Adrenal gland (tissue), 12 donors: ENCODE results near the gene FANCG. TPM values are rescaled to one million over a fixed set of nuclear protein-coding genes. Genes with fewer than 3 reads are reported as not detected.

Experiments
- DNase-seq, 7 donors: peaks; one replicate each; pipeline ENCODE4 v3.0.0-alpha.2; 2019 to 2020
- H3K27ac ChIP-seq, 5 donors: fragments of 200-600 bp; sonication (generic) in 4 of 5; 1 replicate in 3 of 5; 2 replicates in 2 of 5; pipeline versions ENCODE4 v1.5.1 to v1.8.0; 2016 to 2020; ENCODE audit warnings: mild to moderate bottlenecking in 1 of 5
- H3K27me3 ChIP-seq: fragments of 200-600 bp; 2 replicates; pipeline ENCODE4 v1.8.0; 2021
- H3K36me3 ChIP-seq, 2 donors: fragments of 200-600 bp; replicated peaks in 1 of 2; 1 replicate in 1 of 2; 2 replicates in 1 of 2; pipeline versions ENCODE4 v1.5.1 to v1.8.0; 2018 to 2022
- H3K4me1 ChIP-seq, 2 donors: fragments of 200-600 bp; replicated peaks in 1 of 2; 1 replicate in 1 of 2; 2 replicates in 1 of 2; pipeline versions ENCODE4 v1.5.1 to v1.8.0; 2018 to 2021
- H3K4me3 ChIP-seq, 4 donors: fragments of 200-600 bp; sonication (generic) in 3 of 4; one replicate each; pipeline ENCODE4 v1.5.1; 2016 to 2018
- H3K9me3 ChIP-seq, 3 donors: fragments of 200-600 bp; sonication (generic) in 1 of 3; replicated peaks in 1 of 3; 1 replicate in 2 of 3; 2 replicates in 1 of 3; pipeline versions ENCODE4 v1.5.1 to v1.8.0; 2016 to 2021
- POLR2A ChIP-seq, 2 donors: fragments of 450-650 bp; IDR thresholded peaks; one replicate each; pipeline ENCODE4 v1.6.1; 2017; ENCODE audit warnings: antibody characterized with exemption in 2 of 2, mild to moderate bottlenecking in 2 of 2, moderate library complexity in 1 of 2
- WGBS, 4 donors: extraction: QIAGEN DNeasy Blood & Tissue Kit in 2 of 4; methylation state at CpG; one replicate each; pipeline versions ENCODE4 v1.1.5 to v1.1.7; 2013 to 2017; 5-methylcytosine and 5-hydroxymethylcytosine counted together
- intact Hi-C, 2 donors: fragments of 100-400 bp; cut with DNase I; formaldehyde crosslinking; loops; one replicate each; pipeline versions ENCODE4 v1.14.1 to v1.15.0; 2022 to 2023
- polyA plus RNA-seq, 3 donors: library from polyadenylated mRNA; stranded (reverse); fragments of 200-250 nt in 2 of 3; fragments of 350-450 nt in 1 of 3; fragmentation: Illumina TruSeq in 1 of 3; extraction: RNeasy Lipid Tissue Mini Kit (QIAGEN cat#74804) in 1 of 3; gene quantifications; one replicate each; pipeline ENCODE4 v1.2.3, GENCODE V29; 2013 to 2014
- total RNA-seq, 9 donors: library from RNA; depleted of rRNA in 4 of 9; stranded (reverse); fragments of >200 nt in 4 of 9; fragments of 120-200 nt in 1 of 9; fragmentation: NEBNext Ultra II Directional in 1 of 9; extraction: Animal tissue kit (Norgen Biotek cat#: 25700) in 1 of 9; gene quantifications; one replicate each; pipeline versions ENCODE4 v1.1.0 to v1.2.4, GENCODE V29; 2013 to 2023
- TF ChIP-seq, protein P1 (sequence below), 6 experiments: fragments of 450-650 bp in 4 of 6; fragments of 200-600 bp in 2 of 6; sonication (generic) in 1 of 6; IDR thresholded peaks; 1 replicate in 5 of 6; 2 replicates in 1 of 6; pipeline versions ENCODE4 v1.5.1 to v1.8.0; 2016 to 2021; ENCODE audit warnings: antibody characterized with exemption in 6 of 6, mild to moderate bottlenecking in 2 of 6, moderate library complexity in 1 of 6
- donor health status: healthy with polysubstance abuse.
- donor health status: Bipolar disorder and iron deficiency.
- donor health status: DM: yes; HTN: yes; CAD: no.
- donor health status: DM: no; HTN: no; CAD: no.
- donor health status: DM: no; HTN: no; CAD: no.
- donor health status: DM: yes; HTN: yes; CAD: no.

The FANCG gene
- total and polyA plus RNA-seq, 12 donors: 5.5 to 31.2 (median 13.4) TPM

DNA sequence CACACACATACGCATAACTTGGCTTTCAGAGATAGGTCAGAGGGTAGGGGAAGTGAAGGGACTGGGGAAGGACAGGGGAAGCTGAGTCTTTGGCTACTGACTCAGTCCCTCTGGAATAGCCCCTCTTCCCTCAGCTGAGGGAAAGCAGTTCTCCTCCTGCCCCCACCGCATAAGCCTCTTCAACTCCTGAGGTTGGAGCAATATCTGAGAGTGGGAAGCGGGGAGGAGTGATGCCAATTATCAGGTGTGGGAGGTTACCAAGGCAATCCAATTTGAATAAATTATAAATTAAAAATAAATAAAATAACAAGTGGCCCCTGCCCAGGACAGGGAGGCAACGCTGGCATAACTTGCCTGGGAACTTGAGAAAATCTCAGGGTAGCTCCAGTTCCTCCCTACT is 24.8 kb upstream of the FANCG start:
- H3K36me3 ChIP-seq: peaks cover 0 to 62% of the 10 kb centered on the region in 2 donors
- intact Hi-C loops: no loop called here
- H3K4me3 ChIP-seq: no peak overlapping the region
- H3K27ac ChIP-seq: no peak overlapping the region
- no peaks in the 10 kb centered on the region for H3K27me3 ChIP-seq
- TF ChIP-seq POLR2A (IDR thresholded peaks at IDR 0.05): no peak
- TF ChIP-seq, protein P1, sequence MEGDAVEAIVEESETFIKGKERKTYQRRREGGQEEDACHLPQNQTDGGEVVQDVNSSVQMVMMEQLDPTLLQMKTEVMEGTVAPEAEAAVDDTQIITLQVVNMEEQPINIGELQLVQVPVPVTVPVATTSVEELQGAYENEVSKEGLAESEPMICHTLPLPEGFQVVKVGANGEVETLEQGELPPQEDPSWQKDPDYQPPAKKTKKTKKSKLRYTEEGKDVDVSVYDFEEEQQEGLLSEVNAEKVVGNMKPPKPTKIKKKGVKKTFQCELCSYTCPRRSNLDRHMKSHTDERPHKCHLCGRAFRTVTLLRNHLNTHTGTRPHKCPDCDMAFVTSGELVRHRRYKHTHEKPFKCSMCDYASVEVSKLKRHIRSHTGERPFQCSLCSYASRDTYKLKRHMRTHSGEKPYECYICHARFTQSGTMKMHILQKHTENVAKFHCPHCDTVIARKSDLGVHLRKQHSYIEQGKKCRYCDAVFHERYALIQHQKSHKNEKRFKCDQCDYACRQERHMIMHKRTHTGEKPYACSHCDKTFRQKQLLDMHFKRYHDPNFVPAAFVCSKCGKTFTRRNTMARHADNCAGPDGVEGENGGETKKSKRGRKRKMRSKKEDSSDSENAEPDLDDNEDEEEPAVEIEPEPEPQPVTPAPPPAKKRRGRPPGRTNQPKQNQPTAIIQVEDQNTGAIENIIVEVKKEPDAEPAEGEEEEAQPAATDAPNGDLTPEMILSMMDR (IDR thresholded peaks at IDR 0.05): no peak
- DNase-seq: peak in 1 of 7 donors; percentile 35
- H3K9me3 ChIP-seq: no peaks in the 10 kb centered on the region
- peaks cover 7 to 18% of the 10 kb centered on the region in 2 donors for H3K4me1 ChIP-seq
- WGBS, 4 donors: 86 to 92% (median 90%) methylated on average over 4 of the region's 4 CpGs

DNA sequence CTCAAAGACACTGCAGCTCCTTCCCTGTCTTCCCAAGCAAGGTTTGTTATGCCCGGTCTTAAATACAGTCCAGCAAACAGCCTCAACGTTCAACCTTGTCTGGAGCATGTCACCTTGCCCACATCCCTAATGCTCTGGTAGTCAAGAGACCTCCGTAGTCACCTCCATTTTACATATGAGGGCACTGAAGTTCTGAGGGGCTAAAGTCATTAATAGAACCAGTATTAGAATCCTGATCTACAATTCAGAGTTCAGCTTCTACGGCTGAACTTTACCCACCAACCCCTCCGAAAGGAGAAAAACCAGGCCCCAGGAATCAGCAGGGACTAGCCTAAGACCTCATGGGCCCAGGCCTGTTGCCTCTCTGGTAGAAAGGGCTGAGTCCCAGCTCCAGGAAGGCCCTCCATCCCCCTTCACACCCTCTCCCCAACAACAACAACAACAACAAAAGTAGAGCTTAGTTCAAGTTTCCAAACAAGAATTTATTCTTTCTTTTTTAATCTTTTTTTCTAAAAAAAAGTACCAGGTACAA is 24.0 kb upstream of the FANCG start:
- peak overlapping the region in 4 of 5 donors; percentile 63 to 89 (median 77) for H3K27ac ChIP-seq

DNA sequence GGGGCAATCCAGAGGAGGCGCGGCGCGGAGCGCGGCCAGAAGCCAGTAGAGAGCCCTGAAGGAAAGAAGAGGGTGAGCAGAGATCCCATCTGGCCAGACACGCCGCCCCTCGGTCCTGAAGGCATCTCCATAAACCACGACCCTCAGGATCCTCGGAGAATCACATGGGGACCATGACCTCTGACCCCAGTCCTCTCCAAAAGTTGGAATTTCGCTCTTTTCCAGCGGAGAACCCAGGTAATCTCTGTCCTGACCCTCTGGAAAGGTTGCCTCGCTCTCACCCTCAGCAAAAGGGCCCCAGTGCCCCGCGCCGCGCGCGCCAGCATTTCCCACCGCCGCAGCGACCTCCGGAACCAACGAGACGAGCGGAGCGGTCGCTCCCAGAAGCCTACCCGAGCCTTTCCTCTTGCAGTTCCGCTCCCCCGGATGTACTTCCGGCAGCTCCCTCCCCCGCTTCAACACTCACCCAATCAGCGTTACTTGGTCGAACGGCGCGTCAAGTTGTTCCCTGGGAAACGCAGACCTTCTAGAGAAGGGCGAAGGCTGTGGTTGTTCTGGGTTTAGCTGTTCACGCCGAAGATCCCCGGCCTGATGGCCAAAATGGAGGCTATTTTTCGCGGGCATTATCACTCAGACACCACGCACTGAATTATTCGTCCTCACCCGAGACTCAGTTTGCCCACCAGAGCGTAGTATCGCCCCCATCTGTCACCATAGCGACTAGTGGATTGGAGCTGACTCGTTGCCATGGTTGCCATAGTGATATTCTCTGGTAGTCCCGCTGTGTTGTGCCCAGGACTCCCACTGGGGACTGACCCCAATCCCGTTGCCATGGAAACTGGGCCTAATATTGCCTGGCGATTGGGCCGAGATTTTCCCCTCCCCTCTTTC is 23.3 kb upstream of the FANCG start, which contains the start of gene STOML2:
STOML2 (minus strand) TSS at position 363 of the 891 bp plus-strand sequence; CDS start at position 326, 37 bp downstream.
- DNase-seq: peak; percentile 92 to 99 (median 97)
- H3K36me3 ChIP-seq: peaks cover 0 to 60% of the 10 kb centered on the region in 2 donors
- intact Hi-C loops: no loop called here

More for the DNA sequence above, 24.0 kb upstream of the FANCG start:
- peaks cover 0 to 66% of the 10 kb centered on the region in 2 donors for H3K36me3 ChIP-seq
- WGBS, 4 donors: 31 to 42% (median 37%) methylated on average over 5 of the region's 5 CpGs
- no peaks in the 10 kb centered on the region for H3K27me3 ChIP-seq
- H3K4me3 ChIP-seq: peak overlapping the region in 1 of 4 donors; percentile 78
- intact Hi-C loops: no loop called here
- H3K4me1 ChIP-seq: peaks cover 7 to 18% of the 10 kb centered on the region in 2 donors
- TF ChIP-seq POLR2A (IDR thresholded peaks at IDR 0.05): no peak
- TF ChIP-seq, protein P1 (IDR thresholded peaks at IDR 0.05): no peak
- DNase-seq: no peak
- no peaks in the 10 kb centered on the region for H3K9me3 ChIP-seq

DNA sequence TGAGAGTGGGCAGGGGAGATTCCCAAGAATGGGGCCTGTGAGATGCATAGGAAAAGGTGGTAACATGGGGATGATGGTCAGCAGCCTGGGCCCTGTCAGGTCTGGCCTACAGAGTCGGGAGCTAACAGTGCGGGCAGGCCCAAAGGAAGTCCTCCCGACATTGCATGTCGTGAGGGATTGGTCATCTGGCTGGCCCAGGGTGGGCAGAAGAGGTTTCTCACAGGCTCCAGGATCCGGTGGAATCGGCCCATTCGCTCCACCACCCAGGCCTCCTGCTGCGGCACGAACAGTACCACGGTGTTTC is 22.7 kb upstream of the FANCG start:
- Histone ChIP-seq H3K27ac (peak overlapping the region in 4 of 5 donors; percentile 63 to 89 (median 77)), H3K9me3 (no peaks in the 10 kb centered on the region), H3K27me3 (no peaks in the 10 kb centered on the region), H3K36me3 (peaks cover 0 to 54% of the 10 kb centered on the region in 2 donors), H3K4me1 (peaks cover 7 to 18% of the 10 kb centered on the region in 2 donors), H3K4me3 (peak overlapping the region; percentile 42 to 78 (median 62))
- whole genome bisulfite sequencing, 4 donors: 2 to 34% (median 4%) methylated on average over 2 to 10 of the region's 10 CpGs
- DNase-seq: no peak
- TF ChIP-seq POLR2A (IDR thresholded peaks at IDR 0.05): no peak
- TF ChIP-seq, protein P1 (IDR thresholded peaks at IDR 0.05): no peak
- intact Hi-C loops: no loop called here

More for the DNA sequence above, 23.3 kb upstream of the FANCG start, which contains the start of gene STOML2:
- H3K4me1 ChIP-seq: peaks cover 7 to 18% of the 10 kb centered on the region in 2 donors
- H3K27ac ChIP-seq: peak within 1 kb of the TSS; percentile 54 to 89 (median 70)
- peak within 1 kb of the TSS; percentile 42 to 78 (median 62) for H3K4me3 ChIP-seq
- no peaks in the 10 kb centered on the region for H3K27me3 ChIP-seq
- no peaks in the 10 kb centered on the region for H3K9me3 ChIP-seq
- peak; percentile 43 to 66 for TF ChIP-seq POLR2A (IDR thresholded peaks at IDR 0.05)
- TF ChIP-seq, protein P1 (IDR thresholded peaks at IDR 0.05): no peak
- WGBS, 4 donors: 0 to 1% (median 1%) methylated on average over 29 to 57 of the region's 57 CpGs
